Measurements from ENCODE around the gene APC.

- TF ChIP-seq ZNF513 (tag by site-specific recombination; IDR thresholded peaks at IDR 0.05) (no peak), ZNF274 (IDR thresholded peaks at IDR 0.05; ENCODE audit: low read length) (no peak), ZNF274 (tag by site-specific recombination; IDR thresholded peaks at IDR 0.05; ENCODE audit: borderline replicate concordance) (no peak), CTCF (tag by site-specific recombination; IDR thresholded peaks at IDR 0.05) (no peak), ZNF138 (tag by site-specific recombination; IDR thresholded peaks at IDR 0.05; ENCODE audit: borderline replicate concordance) (no peak), GLI2 (tag by site-specific recombination; IDR thresholded peaks at IDR 0.05; ENCODE audit: borderline replicate concordance, low read depth) (no peak), ATF2 (tag by site-specific recombination; IDR thresholded peaks at IDR 0.05; ENCODE audit: low read depth) (no peak), TRIM28 (IDR thresholded peaks at IDR 0.05; ENCODE audit: borderline replicate concordance, low read length) (no peak), ZNF157 (tag by site-specific recombination; IDR thresholded peaks at IDR 0.05) (no peak)
- TF ChIP-seq, protein P1, sequence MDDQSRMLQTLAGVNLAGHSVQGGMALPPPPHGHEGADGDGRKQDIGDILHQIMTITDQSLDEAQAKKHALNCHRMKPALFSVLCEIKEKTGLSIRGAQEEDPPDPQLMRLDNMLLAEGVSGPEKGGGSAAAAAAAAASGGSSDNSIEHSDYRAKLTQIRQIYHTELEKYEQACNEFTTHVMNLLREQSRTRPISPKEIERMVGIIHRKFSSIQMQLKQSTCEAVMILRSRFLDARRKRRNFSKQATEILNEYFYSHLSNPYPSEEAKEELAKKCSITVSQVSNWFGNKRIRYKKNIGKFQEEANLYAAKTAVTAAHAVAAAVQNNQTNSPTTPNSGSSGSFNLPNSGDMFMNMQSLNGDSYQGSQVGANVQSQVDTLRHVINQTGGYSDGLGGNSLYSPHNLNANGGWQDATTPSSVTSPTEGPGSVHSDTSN (CRISPR knock-in tag; IDR thresholded peaks at IDR 0.05), result no peak
- TF ChIP-seq, protein P2, sequence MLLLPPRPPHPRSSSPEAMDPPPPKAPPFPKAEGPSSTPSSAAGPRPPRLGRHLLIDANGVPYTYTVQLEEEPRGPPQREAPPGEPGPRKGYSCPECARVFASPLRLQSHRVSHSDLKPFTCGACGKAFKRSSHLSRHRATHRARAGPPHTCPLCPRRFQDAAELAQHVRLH (tag by site-specific recombination; IDR thresholded peaks at IDR 0.05), result no peak
- TF ChIP-seq, protein P3, sequence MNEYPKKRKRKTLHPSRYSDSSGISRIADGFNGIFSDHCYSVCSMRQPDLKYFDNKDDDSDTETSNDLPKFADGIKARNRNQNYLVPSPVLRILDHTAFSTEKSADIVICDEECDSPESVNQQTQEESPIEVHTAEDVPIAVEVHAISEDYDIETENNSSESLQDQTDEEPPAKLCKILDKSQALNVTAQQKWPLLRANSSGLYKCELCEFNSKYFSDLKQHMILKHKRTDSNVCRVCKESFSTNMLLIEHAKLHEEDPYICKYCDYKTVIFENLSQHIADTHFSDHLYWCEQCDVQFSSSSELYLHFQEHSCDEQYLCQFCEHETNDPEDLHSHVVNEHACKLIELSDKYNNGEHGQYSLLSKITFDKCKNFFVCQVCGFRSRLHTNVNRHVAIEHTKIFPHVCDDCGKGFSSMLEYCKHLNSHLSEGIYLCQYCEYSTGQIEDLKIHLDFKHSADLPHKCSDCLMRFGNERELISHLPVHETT (tag by site-specific recombination; IDR thresholded peaks at IDR 0.05), result no peak
These were observed 39.9 kb upstream of the APC start for GRCh38 chr5:112697833-112698232.
